ENCODE measurements around the gene TPPP2. TPM values are rescaled to one million over a fixed set of nuclear protein-coding genes. Genes with fewer than 3 reads are reported as not detected.

TPPP2 gene
- polyA plus RNA-seq, 1 of the 3 experiments (the other 2 are of a cell fraction) = not detected

DNA sequence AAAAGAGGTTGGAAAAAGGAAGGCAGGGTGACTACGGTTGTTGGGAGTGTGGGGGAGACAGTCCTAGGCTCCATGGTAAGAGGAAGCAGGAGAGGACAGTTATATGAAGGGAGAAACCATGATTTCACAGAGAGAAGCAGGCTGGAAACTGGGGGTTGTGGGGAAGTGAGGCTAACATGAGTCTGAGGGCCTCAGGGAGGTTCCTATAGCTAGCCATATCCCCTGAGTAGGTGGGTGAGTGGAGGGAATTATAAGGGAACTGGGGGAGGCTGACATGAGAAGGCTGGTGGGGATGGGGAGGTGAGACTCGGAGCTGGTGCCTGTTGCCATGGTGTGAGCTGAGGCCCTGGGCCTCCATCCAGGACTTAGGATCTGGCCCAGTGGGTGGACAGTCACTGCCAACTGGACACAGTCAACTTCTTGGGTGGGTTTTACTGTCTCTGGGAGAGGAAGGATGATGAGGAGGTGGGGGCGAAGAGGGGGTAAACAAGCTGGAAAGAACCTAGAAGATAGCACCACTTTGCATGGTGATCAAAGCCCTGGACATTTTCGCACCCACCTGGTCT is 3.2 kb downstream of the TPPP2 start (continued):
- TF ChIP-seq, protein P1, sequence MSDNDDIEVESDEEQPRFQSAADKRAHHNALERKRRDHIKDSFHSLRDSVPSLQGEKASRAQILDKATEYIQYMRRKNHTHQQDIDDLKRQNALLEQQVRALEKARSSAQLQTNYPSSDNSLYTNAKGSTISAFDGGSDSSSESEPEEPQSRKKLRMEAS (IDR thresholded peaks at IDR 0.05; ENCODE audit: low read depth) = no peak
- TF ChIP-seq TCF12 (IDR thresholded peaks at IDR 0.05) (no peak), ELF1 (IDR thresholded peaks at IDR 0.05) (no peak), SMC3 (IDR thresholded peaks at IDR 0.05; ENCODE audit: low read depth, low read length) (no peak)
- TF ChIP-seq, protein P2, sequence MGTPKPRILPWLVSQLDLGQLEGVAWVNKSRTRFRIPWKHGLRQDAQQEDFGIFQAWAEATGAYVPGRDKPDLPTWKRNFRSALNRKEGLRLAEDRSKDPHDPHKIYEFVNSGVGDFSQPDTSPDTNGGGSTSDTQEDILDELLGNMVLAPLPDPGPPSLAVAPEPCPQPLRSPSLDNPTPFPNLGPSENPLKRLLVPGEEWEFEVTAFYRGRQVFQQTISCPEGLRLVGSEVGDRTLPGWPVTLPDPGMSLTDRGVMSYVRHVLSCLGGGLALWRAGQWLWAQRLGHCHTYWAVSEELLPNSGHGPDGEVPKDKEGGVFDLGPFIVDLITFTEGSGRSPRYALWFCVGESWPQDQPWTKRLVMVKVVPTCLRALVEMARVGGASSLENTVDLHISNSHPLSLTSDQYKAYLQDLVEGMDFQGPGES (IDR thresholded peaks at IDR 0.05; ENCODE audit: low read depth, low read length) = no peak

DNA sequence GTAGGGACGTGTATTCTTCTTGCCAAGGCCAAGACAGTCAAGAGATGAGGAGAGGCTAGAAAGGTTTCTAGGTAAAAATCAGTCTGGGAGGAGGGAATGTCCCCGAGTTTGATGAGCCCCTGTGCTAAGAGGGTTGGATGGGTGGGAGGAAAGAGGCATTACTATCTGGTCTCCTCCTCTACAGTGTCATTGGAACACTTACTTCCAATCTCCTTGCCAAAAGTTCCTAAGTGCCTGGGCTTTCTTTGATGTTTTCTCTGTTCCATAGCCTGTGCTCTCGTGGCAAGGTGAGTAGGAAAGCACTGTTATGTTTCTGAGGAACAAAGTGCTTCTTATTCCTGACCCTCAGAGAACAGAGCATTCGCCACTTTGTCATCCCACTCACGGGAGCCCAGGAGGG is 4.7 kb downstream of the TPPP2 start, which contains the start of gene RNASE13:
Gene RNASE13, minus strand, starts transcription at position 101 of the 400 bp plus-strand sequence. CDS start 519 bp downstream, outside the sequence.
- Histone ChIP-seq H3K27ac (ENCODE audit: low read depth in 2 of 2, low read length in 1 of 2) (no peak within 1 kb of the TSS), H3K36me3 (replicated peaks in 1 of 2; ENCODE audit: control insufficient read depth in 1 of 2, insufficient read depth in 2 of 2, low read length in 1 of 2) (no peaks in the 10 kb centered on the region), H3K27me3 (ENCODE audit: insufficient read depth) (peaks cover 39% of the 10 kb centered on the region; the same call in 1 of the 2 replicates), H3K9me3 (no peaks in the 10 kb centered on the region), H3K4me1 (ENCODE audit: control insufficient read depth in 1 of 2, insufficient read depth in 2 of 2, low read depth in 1 of 2, low read length in 1 of 2) (no peaks in the 10 kb centered on the region), H3F3A (replicated peaks; ENCODE audit: insufficient read depth) (no peaks in the 10 kb centered on the region), H2AFZ (ENCODE audit: low read depth) (no peak within 1 kb of the TSS), H3K79me2 (ENCODE audit: insufficient read depth) (no peaks in the 10 kb centered on the region), H3K9ac (no peak within 1 kb of the TSS), H3K4me2 (no peak within 1 kb of the TSS), H3K4me3 (ENCODE audit: low read depth in 2 of 2, low read length in 1 of 2) (no peak within 1 kb of the TSS), H3K9me2 (no peaks in the 10 kb centered on the region), H4K20me1 (ENCODE audit: insufficient read depth) (no peaks in the 10 kb centered on the region)
- no peak for TF ChIP-seq CHD2 (IDR thresholded peaks at IDR 0.05; ENCODE audit: low read length, partially characterized antibody)
- TF ChIP-seq, protein P3, sequence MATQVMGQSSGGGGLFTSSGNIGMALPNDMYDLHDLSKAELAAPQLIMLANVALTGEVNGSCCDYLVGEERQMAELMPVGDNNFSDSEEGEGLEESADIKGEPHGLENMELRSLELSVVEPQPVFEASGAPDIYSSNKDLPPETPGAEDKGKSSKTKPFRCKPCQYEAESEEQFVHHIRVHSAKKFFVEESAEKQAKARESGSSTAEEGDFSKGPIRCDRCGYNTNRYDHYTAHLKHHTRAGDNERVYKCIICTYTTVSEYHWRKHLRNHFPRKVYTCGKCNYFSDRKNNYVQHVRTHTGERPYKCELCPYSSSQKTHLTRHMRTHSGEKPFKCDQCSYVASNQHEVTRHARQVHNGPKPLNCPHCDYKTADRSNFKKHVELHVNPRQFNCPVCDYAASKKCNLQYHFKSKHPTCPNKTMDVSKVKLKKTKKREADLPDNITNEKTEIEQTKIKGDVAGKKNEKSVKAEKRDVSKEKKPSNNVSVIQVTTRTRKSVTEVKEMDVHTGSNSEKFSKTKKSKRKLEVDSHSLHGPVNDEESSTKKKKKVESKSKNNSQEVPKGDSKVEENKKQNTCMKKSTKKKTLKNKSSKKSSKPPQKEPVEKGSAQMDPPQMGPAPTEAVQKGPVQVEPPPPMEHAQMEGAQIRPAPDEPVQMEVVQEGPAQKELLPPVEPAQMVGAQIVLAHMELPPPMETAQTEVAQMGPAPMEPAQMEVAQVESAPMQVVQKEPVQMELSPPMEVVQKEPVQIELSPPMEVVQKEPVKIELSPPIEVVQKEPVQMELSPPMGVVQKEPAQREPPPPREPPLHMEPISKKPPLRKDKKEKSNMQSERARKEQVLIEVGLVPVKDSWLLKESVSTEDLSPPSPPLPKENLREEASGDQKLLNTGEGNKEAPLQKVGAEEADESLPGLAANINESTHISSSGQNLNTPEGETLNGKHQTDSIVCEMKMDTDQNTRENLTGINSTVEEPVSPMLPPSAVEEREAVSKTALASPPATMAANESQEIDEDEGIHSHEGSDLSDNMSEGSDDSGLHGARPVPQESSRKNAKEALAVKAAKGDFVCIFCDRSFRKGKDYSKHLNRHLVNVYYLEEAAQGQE (IDR thresholded peaks at IDR 0.05; ENCODE audit: low read depth, low read length) = no peak
- TF ChIP-seq NFIC (IDR thresholded peaks at IDR 0.05; ENCODE audit: borderline replicate concordance) = no peak
- TF ChIP-seq, protein P4, sequence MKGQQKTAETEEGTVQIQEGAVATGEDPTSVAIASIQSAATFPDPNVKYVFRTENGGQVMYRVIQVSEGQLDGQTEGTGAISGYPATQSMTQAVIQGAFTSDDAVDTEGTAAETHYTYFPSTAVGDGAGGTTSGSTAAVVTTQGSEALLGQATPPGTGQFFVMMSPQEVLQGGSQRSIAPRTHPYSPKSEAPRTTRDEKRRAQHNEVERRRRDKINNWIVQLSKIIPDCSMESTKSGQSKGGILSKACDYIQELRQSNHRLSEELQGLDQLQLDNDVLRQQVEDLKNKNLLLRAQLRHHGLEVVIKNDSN (IDR thresholded peaks at IDR 0.05; ENCODE audit: borderline replicate concordance, low read depth) = no peak
- TF ChIP-seq TCF12 (IDR thresholded peaks at IDR 0.05) = no peak
- TF ChIP-seq RXRA (IDR thresholded peaks at IDR 0.05; ENCODE audit: borderline replicate concordance, low read depth) = no peak
- no peak for TF ChIP-seq POLR2AphosphoS5 (IDR thresholded peaks at IDR 0.05; ENCODE audit: low read depth, low read length)
- TF ChIP-seq FOXJ3 (CRISPR knock-in tag; IDR thresholded peaks at IDR 0.05) = no peak
- WGBS (ENCODE audit: low lambda C conversion rate) = 8% methylated on average over 5 of the region's 5 CpGs
- ChIA-PET POLR2A (no interaction called here), CTCF (interaction anchor here (1.3 to 7.5 kb wide), 3 partner anchors 10 to 58 kb away, joined by 3 to 73 read pairs (median 12); no protein-coding TSS in a partner anchor)
- no peak for DNase-seq
